Measurements from ENCODE around the gene DENND5A. TPM values are rescaled to one million over a fixed set of nuclear protein-coding genes. Genes with fewer than 3 reads are reported as not detected.
A peak's percentile ranks its signal among the peaks of the same experiment; 100 is the strongest.

Gene DENND5A
- total and polyA plus RNA-seq, 2 of the 8 experiments (the other 6 are each of a cell fraction or from before 2014, with no cell fraction given), result 65.7 to 139 TPM

DNA sequence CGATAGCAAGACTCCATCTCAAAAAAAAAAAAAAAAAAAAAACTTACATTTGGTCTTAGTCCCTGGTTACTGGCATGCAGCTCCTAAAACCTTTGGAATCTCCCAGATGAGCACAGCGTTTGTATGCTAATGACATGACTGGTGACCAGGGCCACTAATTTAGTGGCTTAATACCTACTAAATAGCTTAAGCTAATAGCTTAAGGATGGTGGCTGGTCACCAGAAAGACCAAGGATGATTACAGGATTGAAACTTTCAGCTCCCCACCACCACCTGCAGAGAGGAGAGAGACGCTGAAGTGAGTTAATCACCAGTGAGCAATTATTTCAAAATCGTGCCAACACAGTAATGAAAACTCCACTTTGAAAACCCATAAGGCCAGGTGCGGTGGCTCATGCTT, 37.1 kb downstream of the DENND5A start:
- FAIRE-seq, result no peak
- H4K20me1 ChIP-seq (replicated peaks in 1 of 2; ENCODE audit: control insufficient read depth in 1 of 2, insufficient read depth in 2 of 2, low read length in 2 of 2), result peaks cover 13 to 17% of the 10 kb centered on the region in 2 experiments
- WGBS, 2 experiments (ENCODE audit: extremely low coverage in 1 of 2, insufficient coverage in 1 of 2, insufficient read length in 1 of 2, insufficient replicate concordance in 2 of 2, low coverage in 1 of 2, low lambda C conversion rate in 2 of 2, missing lambda C conversion rate in 1 of 2), result 79% methylated on average over 4 of the region's 5 CpGs; no CpG with 5 or more reads in 1 of the 2 experiments

More for the DNA sequence above, 37.1 kb downstream of the DENND5A start:
- DNase-seq (ENCODE audit: low read depth in 1 of 2, low spot score in 2 of 2), result peak in 1 of 2 experiments; percentile 35
- Histone ChIP-seq H4K8ac (ENCODE audit: extremely low read depth, insufficient read depth, low read length) (no peak overlapping the region), H3K4me3 (ENCODE audit: extremely low read depth in 1 of 4, insufficient read depth in 2 of 4, low read depth in 3 of 4, low read length in 4 of 4) (no peak overlapping the region), H3K9ac (replicated peaks in 1 of 4; ENCODE audit: extremely low read depth in 1 of 4, low read depth in 3 of 4, low read length in 3 of 4) (no peak overlapping the region), H2AK5ac (ENCODE audit: low read depth, low read length) (no peak overlapping the region), H2AFZ (ENCODE audit: low read length) (no peak overlapping the region), H3K4me1 (replicated peaks in 1 of 4; ENCODE audit: control insufficient read depth in 3 of 4, insufficient read depth in 4 of 4, low read length in 3 of 4) (peaks cover 15 to 27% (median 23%) of the 10 kb centered on the region in 4 experiments; a peak in 6 of 7 replicates), H2BK5ac (ENCODE audit: low read depth, low read length) (no peak overlapping the region), H3K27ac (ENCODE audit: low read depth, low read length) (no peak overlapping the region), H3K79me1 (ENCODE audit: low read depth, low read length) (peaks cover 9% of the 10 kb centered on the region), H3K14ac (ENCODE audit: insufficient read length) (no peak overlapping the region), H2BK120ac (replicated peaks; ENCODE audit: low read depth, low read length) (no peak overlapping the region), H3K36me3 (ENCODE audit: control insufficient read depth in 2 of 4, insufficient read depth in 4 of 4, low read length in 3 of 4) (no peaks in the 10 kb centered on the region), H4K5ac (ENCODE audit: insufficient read length, low read depth, low read length) (no peak overlapping the region), H2BK15ac (ENCODE audit: low read length) (no peak overlapping the region), H3K23me2 (ENCODE audit: low read depth, low read length) (no peaks in the 10 kb centered on the region), H3K9me3 (ENCODE audit: insufficient read depth in 2 of 2, low read depth in 1 of 2, low read length in 1 of 2) (no peaks in the 10 kb centered on the region), H4K91ac (replicated peaks; ENCODE audit: insufficient read length, low read length) (no peak overlapping the region), H3K79me2 (ENCODE audit: control insufficient read depth in 1 of 2, insufficient read depth in 2 of 2, low read length in 2 of 2) (peaks cover 19 to 79% of the 10 kb centered on the region in 2 experiments), H3K56ac (replicated peaks; ENCODE audit: insufficient read length, low read depth, low read length) (no peak overlapping the region), H3K23ac (ENCODE audit: insufficient read length) (no peak overlapping the region), H3K18ac (ENCODE audit: extremely low read depth, low read length) (no peak overlapping the region), H2BK12ac (ENCODE audit: low read depth, low read length) (no peak overlapping the region), H2BK20ac (ENCODE audit: low read length) (no peak overlapping the region), H3K4me2 (ENCODE audit: insufficient read depth in 1 of 2, low read depth in 2 of 2, low read length in 2 of 2) (peak overlapping the region in 1 of 2 experiments; percentile 47; a peak in 2 of 4 replicates), H3K27me3 (replicated peaks in 1 of 4; ENCODE audit: control insufficient read depth in 3 of 4, extremely low read depth in 1 of 4, insufficient read depth in 3 of 4, low read length in 3 of 4) (peaks cover 0 to 11% (median 0%) of the 10 kb centered on the region in 4 experiments; a peak in 4 of 7 replicates), H3K4ac (replicated peaks; ENCODE audit: insufficient read length, low read depth, low read length) (no peak overlapping the region)
- CTCF ChIA-PET (ENCODE audit: partially characterized antibody), result interaction anchor here (0.6 kb wide), 1 partner anchor 29 kb away, joined by 3 read pairs; no protein-coding TSS in a partner anchor
- POLR2A ChIA-PET (ENCODE audit: partially characterized antibody), result interaction anchor here (0.6 to 1.1 kb wide), 3 partner anchors 37 to 125 kb away, joined by 3 to 4 read pairs (median 4); partner anchors contain the start of gene DENND5A
- no peak for TF ChIP-seq TCF12 (IDR thresholded peaks at IDR 0.05; ENCODE audit: low read depth, low read length)
- no peak for TF ChIP-seq GABPA (IDR thresholded peaks at IDR 0.05; ENCODE audit: borderline replicate concordance, insufficient read depth, low read length)
- no peak for TF ChIP-seq CREB1 (IDR thresholded peaks at IDR 0.05)
- TF ChIP-seq POU5F1 (IDR thresholded peaks at IDR 0.05; ENCODE audit: low read depth, low read length), result no peak
- TF ChIP-seq BCL11A (IDR thresholded peaks at IDR 0.05; ENCODE audit: low read depth in 2 of 2, low read length in 2 of 2), result no peak
- TF ChIP-seq CHD2 (IDR thresholded peaks at IDR 0.05; ENCODE audit: low read length), result no peak
- TF ChIP-seq SP2 (IDR thresholded peaks at IDR 0.05; ENCODE audit: low read length), result no peak

Data from H1 (cell line).